ENCODE measurements around the gene LAGE3. TPM values are rescaled to one million over a fixed set of nuclear protein-coding genes. Genes with fewer than 3 reads are reported as not detected.
A peak's percentile ranks its signal among the peaks of the same experiment; 100 is the strongest.

Gene LAGE3
- total RNA-seq, 2 donors from 2014 or later: 20.2 to 27.4 TPM

- Histone ChIP-seq H3K9me3 (no peaks in the 10 kb centered on the region), H3K36me3 (replicated peaks in 1 of 2; ENCODE audit: insufficient read depth in 1 of 2, low read depth in 2 of 2) (no peaks in the 10 kb centered on the region), H3K4me1 (peaks cover 22% of the 10 kb centered on the region), H3K4me3 (no peak overlapping the region), H3K27ac (no peak overlapping the region), H3K27me3 (no peaks in the 10 kb centered on the region)
- ATAC-seq: no peak
- no peak for DNase-seq
- intact Hi-C loops (cut with DNase I): no loop called here
- WGBS, 2 donors: 92% methylated on average over 6 of the region's 7 CpGs; no CpG with 5 or more reads in 1 of the 2 donors
- TF ChIP-seq POLR2A (IDR thresholded peaks at IDR 0.05): no peak
- no peak for TF ChIP-seq CTCF (IDR thresholded peaks at IDR 0.05)
These were observed 45.5 kb downstream of the LAGE3 start for GRCh38 chrX:154433605-154434004.

- DNase-seq (no peak), ATAC-seq (no peak)
- no peaks in the 10 kb centered on the region for H3K27me3 ChIP-seq
- no peaks in the 10 kb centered on the region for H3K36me3 ChIP-seq (replicated peaks in 1 of 2; ENCODE audit: insufficient read depth in 1 of 2, low read depth in 2 of 2)
- no peak overlapping the region for H3K27ac ChIP-seq
- 91% methylated on average over 4 of the region's 8 CpGs; no CpG with 5 or more reads in 1 of the 2 donors for WGBS, 2 donors
- H3K4me1 ChIP-seq: peaks cover 19% of the 10 kb centered on the region
- no peaks in the 10 kb centered on the region for H3K9me3 ChIP-seq
- H3K4me3 ChIP-seq: no peak overlapping the region
- no peak for TF ChIP-seq CTCF (IDR thresholded peaks at IDR 0.05)
- no peak for TF ChIP-seq POLR2A (IDR thresholded peaks at IDR 0.05)
- intact Hi-C loops (cut with DNase I): no loop called here
These were observed 46.9 kb downstream of the LAGE3 start for GRCh38 chrX:154432210-154432609.

GRCh38 chrX:154431341-154431740, 47.7 kb downstream of the LAGE3 start:
- intact Hi-C loops (cut with DNase I): no loop called here
- Histone ChIP-seq H3K27ac (peak overlapping the region in 1 of 4 donors; percentile 52), H3K9me3 (no peaks in the 10 kb centered on the region), H3K4me3 (no peak overlapping the region), H3K36me3 (replicated peaks in 1 of 2; ENCODE audit: insufficient read depth in 1 of 2, low read depth in 2 of 2) (no peaks in the 10 kb centered on the region), H3K4me1 (peaks cover 18% of the 10 kb centered on the region), H3K27me3 (no peaks in the 10 kb centered on the region)
- no peak for TF ChIP-seq POLR2A (IDR thresholded peaks at IDR 0.05)
- TF ChIP-seq CTCF (IDR thresholded peaks at IDR 0.05): no peak
- 80 to 86% methylated on average over 1 to 5 of the region's 5 CpGs for WGBS, 2 donors
- peak in 1 of 4 donors; percentile 54 for DNase-seq
- no peak for ATAC-seq

GRCh38 chrX:154430916-154431315, 48.2 kb downstream of the LAGE3 start:
- 41 to 84% methylated on average over 7 of the region's 7 CpGs for WGBS, 2 donors
- DNase-seq: no peak

More at GRCh38 chrX:154430916-154431315, 48.2 kb downstream of the LAGE3 start:
- Histone ChIP-seq H3K27me3 (no peaks in the 10 kb centered on the region), H3K27ac (peak overlapping the region in 2 of 4 donors; percentile 17 to 52), H3K9me3 (no peaks in the 10 kb centered on the region), H3K4me1 (peaks cover 14% of the 10 kb centered on the region), H3K4me3 (no peak overlapping the region), H3K36me3 (replicated peaks in 1 of 2; ENCODE audit: insufficient read depth in 1 of 2, low read depth in 2 of 2) (no peaks in the 10 kb centered on the region)
- intact Hi-C loops (cut with DNase I): no loop called here
- TF ChIP-seq CTCF (IDR thresholded peaks at IDR 0.05): no peak
- no peak for TF ChIP-seq POLR2A (IDR thresholded peaks at IDR 0.05)
- ATAC-seq: no peak

Measured in body of pancreas (tissue), 4 donors.